ENCODE results near the gene CYYR1.

CYYR1 gene

DNA sequence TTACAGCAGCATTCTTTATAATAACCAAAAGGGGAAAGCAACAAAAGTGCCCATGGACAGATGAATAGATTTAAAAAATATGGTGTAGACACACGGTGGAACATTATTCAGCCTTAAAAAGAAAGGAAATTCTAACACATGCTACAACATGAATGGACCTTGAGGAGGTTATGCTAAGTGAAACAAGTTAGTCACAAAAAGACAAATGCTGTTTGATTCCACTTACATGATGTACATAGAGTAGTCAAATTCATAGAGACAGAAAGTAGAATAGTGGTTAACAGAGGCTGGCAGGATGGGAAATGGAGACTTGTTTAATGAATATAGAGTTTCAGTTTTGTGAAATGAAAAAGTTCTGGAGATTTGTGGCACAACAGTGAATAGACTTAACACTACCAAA, 151.4 kb downstream of the CYYR1 start:
- H3K4me3 Mint-ChIP-seq = no peak overlapping the region
- H3K4me1 Mint-ChIP-seq = no peaks in the 10 kb centered on the region
- no peak for DNase-seq
- no peaks in the 10 kb centered on the region for H3K36me3 Mint-ChIP-seq
- no peak overlapping the region for H3K27ac Mint-ChIP-seq
- no peaks in the 10 kb centered on the region for H3K27me3 Mint-ChIP-seq
- H3K9me3 Mint-ChIP-seq = no peaks in the 10 kb centered on the region
- CTCF ChIA-PET = no interaction called here

All from activated naive CD4-positive, alpha-beta T cell treated with anti-CD3 and anti-CD28 coated beads, Interleukin-2, amount 10 ng/mL, durations not matched to agents 7 days and 5 days (primary cell).